ENCODE data around the gene KCNMA1.

KCNMA1 gene

DNA sequence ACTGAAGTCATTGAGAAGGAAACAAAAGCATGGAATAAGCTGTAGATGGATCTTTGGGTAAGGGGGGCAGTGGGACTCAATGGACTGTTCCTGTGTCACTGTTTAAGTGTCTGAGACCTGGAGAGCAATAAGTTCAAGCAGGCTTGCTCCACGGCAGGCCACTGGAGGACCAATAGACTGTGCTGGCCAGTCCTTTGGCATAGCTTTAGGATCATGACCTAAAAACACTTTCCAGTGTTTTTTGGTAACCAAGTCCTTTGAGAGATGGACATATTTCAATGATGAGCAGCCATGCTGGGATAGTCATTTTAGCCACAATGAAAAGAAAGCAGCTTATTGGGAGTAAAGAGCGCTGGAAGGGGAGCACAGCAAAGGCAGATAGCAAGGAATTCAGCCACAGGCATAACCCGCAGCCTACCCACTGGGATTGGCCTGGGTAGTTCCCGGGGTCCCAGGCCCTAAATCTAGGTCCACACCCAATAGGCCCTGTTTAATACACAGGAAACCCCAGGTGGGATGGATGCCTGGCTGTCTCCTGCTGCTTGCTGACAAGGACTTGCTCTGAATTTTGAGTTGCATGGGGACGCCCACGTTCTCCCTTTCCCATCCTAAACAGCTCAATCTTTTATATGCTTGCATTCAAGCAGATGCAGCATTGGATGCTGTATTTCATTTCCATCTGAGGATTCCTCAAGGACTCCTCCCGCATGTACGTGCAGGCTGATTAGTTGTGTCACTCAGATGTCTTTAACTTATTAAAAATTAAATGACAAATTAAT, 727.2 kb downstream of the KCNMA1 start:
- no peak for TF ChIP-seq POLR2A (IDR thresholded peaks at IDR 0.05; ENCODE audit: extremely low read depth, insufficient read length)
- no peak for TF ChIP-seq MYC (IDR thresholded peaks at IDR 0.05; ENCODE audit: low read depth, low read length)
- TF ChIP-seq, protein P1, sequence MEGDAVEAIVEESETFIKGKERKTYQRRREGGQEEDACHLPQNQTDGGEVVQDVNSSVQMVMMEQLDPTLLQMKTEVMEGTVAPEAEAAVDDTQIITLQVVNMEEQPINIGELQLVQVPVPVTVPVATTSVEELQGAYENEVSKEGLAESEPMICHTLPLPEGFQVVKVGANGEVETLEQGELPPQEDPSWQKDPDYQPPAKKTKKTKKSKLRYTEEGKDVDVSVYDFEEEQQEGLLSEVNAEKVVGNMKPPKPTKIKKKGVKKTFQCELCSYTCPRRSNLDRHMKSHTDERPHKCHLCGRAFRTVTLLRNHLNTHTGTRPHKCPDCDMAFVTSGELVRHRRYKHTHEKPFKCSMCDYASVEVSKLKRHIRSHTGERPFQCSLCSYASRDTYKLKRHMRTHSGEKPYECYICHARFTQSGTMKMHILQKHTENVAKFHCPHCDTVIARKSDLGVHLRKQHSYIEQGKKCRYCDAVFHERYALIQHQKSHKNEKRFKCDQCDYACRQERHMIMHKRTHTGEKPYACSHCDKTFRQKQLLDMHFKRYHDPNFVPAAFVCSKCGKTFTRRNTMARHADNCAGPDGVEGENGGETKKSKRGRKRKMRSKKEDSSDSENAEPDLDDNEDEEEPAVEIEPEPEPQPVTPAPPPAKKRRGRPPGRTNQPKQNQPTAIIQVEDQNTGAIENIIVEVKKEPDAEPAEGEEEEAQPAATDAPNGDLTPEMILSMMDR (IDR thresholded peaks at IDR 0.05; ENCODE audit: low read depth, low read length) = no peak
- TF ChIP-seq MAX (IDR thresholded peaks at IDR 0.05; ENCODE audit: low read depth, low read length) = no peak
- DNase-seq (ENCODE audit: low read depth) = no peak
- no peak overlapping the region for H3K4me3 ChIP-seq (ENCODE audit: low read depth, low read length)

DNA sequence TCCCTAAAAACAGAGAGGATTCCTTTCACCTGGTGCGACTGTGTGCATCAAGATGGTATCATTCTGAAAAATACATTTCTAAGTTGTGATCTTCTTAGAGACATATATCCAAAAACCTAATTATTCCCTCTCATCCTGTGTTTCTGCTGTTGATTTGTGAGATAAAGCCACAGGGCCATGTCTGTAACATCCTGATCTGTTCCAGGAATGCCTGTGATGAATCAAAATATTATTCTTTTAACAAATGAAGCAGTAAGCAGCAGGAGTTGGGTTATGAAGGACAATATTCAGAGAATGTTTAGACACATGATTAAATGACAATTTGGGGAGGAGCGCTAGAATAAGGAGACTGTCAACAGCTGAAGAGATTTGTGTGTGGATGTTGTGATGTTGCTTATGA, 731.4 kb downstream of the KCNMA1 start:
- no peak overlapping the region for H3K4me3 ChIP-seq (ENCODE audit: low read depth, low read length)
- DNase-seq (ENCODE audit: low read depth) = no peak
- TF ChIP-seq POLR2A (IDR thresholded peaks at IDR 0.05; ENCODE audit: extremely low read depth, insufficient read length) = no peak
- no peak for TF ChIP-seq MYC (IDR thresholded peaks at IDR 0.05; ENCODE audit: low read depth, low read length)
- TF ChIP-seq, protein P1 (IDR thresholded peaks at IDR 0.05; ENCODE audit: low read depth, low read length) = no peak
- TF ChIP-seq MAX (IDR thresholded peaks at IDR 0.05; ENCODE audit: low read depth, low read length) = no peak

DNA sequence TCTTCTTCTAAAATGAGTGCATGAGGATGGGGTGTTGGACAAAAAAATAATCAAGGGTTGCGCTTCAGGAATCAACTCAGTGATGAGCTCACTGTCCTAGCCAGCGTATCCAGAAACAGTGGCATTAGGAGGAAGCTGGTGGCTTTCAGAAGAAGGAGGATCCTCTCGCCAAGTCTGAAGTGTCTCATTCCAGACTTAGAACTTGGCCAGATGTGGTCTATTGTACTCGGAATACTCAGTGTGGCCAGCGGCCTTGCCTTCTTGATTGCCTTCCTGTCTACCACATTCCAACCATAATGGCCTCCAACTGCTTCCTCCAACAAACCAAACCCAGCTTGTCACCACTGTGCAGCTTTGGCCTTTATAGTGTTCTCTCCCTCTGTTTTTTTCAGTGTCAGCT, 732.4 kb downstream of the KCNMA1 start:
- TF ChIP-seq, protein P1 (IDR thresholded peaks at IDR 0.05; ENCODE audit: low read depth, low read length) = no peak
- TF ChIP-seq POLR2A (IDR thresholded peaks at IDR 0.05; ENCODE audit: extremely low read depth, insufficient read length) (no peak), MAX (IDR thresholded peaks at IDR 0.05; ENCODE audit: low read depth, low read length) (no peak), MYC (IDR thresholded peaks at IDR 0.05; ENCODE audit: low read depth, low read length) (no peak)
- no peak for DNase-seq (ENCODE audit: low read depth)
- no peak overlapping the region for H3K4me3 ChIP-seq (ENCODE audit: low read depth, low read length)

DNA sequence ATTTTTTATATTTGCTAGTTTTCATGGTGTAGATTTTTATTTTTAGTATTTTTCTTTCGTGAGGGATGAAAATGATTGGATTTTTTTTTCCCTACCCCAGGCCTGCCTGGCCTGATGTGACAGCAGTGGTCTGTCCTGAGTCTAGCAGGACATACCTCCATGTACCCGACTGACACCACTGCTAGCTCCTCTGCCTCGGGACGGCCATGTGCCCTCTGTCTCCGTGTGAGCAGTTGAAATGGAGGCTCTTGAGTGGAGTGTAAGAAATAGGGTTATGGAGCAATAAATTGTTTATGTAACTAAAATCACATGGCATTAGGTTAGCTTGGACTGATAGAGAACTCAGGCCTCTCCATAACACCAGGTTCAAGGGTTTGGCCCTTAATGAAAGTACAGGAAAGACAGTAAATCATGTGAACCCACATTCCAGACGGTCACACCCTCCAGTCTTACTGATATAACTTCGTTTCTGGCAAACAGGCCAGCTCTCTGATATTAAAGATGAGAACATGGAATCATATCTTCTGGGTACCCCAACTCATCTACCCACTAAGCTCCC, 734.1 kb downstream of the KCNMA1 start:
- no peak overlapping the region for H3K4me3 ChIP-seq (ENCODE audit: low read depth, low read length)
- DNase-seq (ENCODE audit: low read depth) = no peak
- TF ChIP-seq POLR2A (IDR thresholded peaks at IDR 0.05; ENCODE audit: extremely low read depth, insufficient read length) (no peak), MYC (IDR thresholded peaks at IDR 0.05; ENCODE audit: low read depth, low read length) (no peak), MAX (IDR thresholded peaks at IDR 0.05; ENCODE audit: low read depth, low read length) (no peak)
- TF ChIP-seq, protein P1 (IDR thresholded peaks at IDR 0.05; ENCODE audit: low read depth, low read length) = no peak

GRCh38 chr10:76902949-76903348, 734.7 kb downstream of the KCNMA1 start:
- H3K4me3 ChIP-seq (ENCODE audit: low read depth, low read length) = no peak overlapping the region
- DNase-seq (ENCODE audit: low read depth) = peak; percentile 54
- TF ChIP-seq, protein P1 (IDR thresholded peaks at IDR 0.05; ENCODE audit: low read depth, low read length) = peak; percentile 71
- TF ChIP-seq MAX (IDR thresholded peaks at IDR 0.05; ENCODE audit: low read depth, low read length) = no peak

Data from NB4 (cell line).